ENCODE results near the gene KDM4C.

KDM4C gene

GRCh38 chr9:6887051-6887450, 129.3 kb downstream of the KDM4C start:
- no peak for TF ChIP-seq CTCF (IDR thresholded peaks at IDR 0.05; ENCODE audit: insufficient read depth, low read depth, low read length, missing control alignments)
- H3K4me3 ChIP-seq (ENCODE audit: low read depth, low read length), result no peak overlapping the region
- no peak for DNase-seq (ENCODE audit: low read depth)

DNA sequence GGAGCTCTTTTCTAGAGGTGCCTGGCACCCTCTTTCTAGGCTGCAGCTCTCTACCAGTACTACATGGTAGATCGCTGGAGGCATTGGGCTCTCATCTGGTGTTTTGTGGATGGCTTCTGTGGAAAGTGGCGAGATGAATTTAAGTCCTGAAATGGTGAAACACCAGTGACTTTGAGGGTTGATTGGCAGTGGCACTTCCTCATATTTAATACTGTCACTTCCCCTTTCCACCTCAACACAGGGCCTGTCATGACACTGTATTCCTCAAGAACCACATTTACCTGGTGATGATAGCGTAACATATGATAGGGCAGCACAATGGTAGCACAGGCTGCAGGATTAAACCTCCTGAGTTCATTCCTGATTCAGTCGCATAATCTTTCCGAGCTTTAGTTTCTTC, 132.1 kb downstream of the KDM4C start:
- H3K4me3 ChIP-seq (ENCODE audit: low read depth, low read length), result no peak overlapping the region
- DNase-seq (ENCODE audit: low read depth), result no peak
- TF ChIP-seq CTCF (IDR thresholded peaks at IDR 0.05; ENCODE audit: insufficient read depth, low read depth, low read length, missing control alignments), result no peak

- DNase-seq (ENCODE audit: low read depth), result peak; percentile 40
- TF ChIP-seq CTCF (IDR thresholded peaks at IDR 0.05; ENCODE audit: insufficient read depth, low read depth, low read length, missing control alignments), result no peak
- no peak overlapping the region for H3K4me3 ChIP-seq (ENCODE audit: low read depth, low read length)
These were observed 135.8 kb downstream of the KDM4C start for GRCh38 chr9:6893350-6894131.

- no peak overlapping the region for H3K4me3 ChIP-seq (ENCODE audit: low read depth, low read length)
- peak; percentile 81 for DNase-seq (ENCODE audit: low read depth)
- no peak for TF ChIP-seq CTCF (IDR thresholded peaks at IDR 0.05; ENCODE audit: insufficient read depth, low read depth, low read length, missing control alignments)
These were observed 136.4 kb downstream of the KDM4C start for GRCh38 chr9:6894135-6894534.

- no peak for TF ChIP-seq CTCF (IDR thresholded peaks at IDR 0.05; ENCODE audit: insufficient read depth, low read depth, low read length, missing control alignments)
- no peak for DNase-seq (ENCODE audit: low read depth)
- H3K4me3 ChIP-seq (ENCODE audit: low read depth, low read length), result no peak overlapping the region
These were observed 138.0 kb downstream of the KDM4C start for GRCh38 chr9:6895754-6896153.

GRCh38 chr9:6896562-6896961, 138.8 kb downstream of the KDM4C start:
- no peak for DNase-seq (ENCODE audit: low read depth)
- TF ChIP-seq CTCF (IDR thresholded peaks at IDR 0.05; ENCODE audit: insufficient read depth, low read depth, low read length, missing control alignments), result no peak
- no peak overlapping the region for H3K4me3 ChIP-seq (ENCODE audit: low read depth, low read length)
